ENCODE data around the gene FBXO24. TPM values are rescaled to one million over a fixed set of nuclear protein-coding genes. Genes with fewer than 3 reads are reported as not detected.
A peak's percentile ranks its signal among the peaks of the same experiment; 100 is the strongest.

FBXO24 gene
- total and polyA plus RNA-seq, 10 of the 15 experiments (the other 5 are each of a cell fraction or from before 2014, with no cell fraction given) = 0.11 to 0.96 (median 0.27) TPM; not detected in 4

GRCh38 chr7:100545360-100546128 lies 40.6 kb upstream of the FBXO24 start (continued):
- TF ChIP-seq ZNF687 (IDR thresholded peaks at IDR 0.05) (peak; percentile 79), NR2C1 (IDR thresholded peaks at IDR 0.05) (no peak), RELB (IDR thresholded peaks at IDR 0.05; ENCODE audit: low read depth) (peak; percentile 48), POU2F2 (IDR thresholded peaks at IDR 0.05; ENCODE audit: borderline replicate concordance, low read depth, low read length) (no peak), CBX5 (IDR thresholded peaks at IDR 0.05; ENCODE audit: low read depth) (no peak), KLF5 (IDR thresholded peaks at IDR 0.05; ENCODE audit: partially characterized antibody) (no peak), ZNF217 (IDR thresholded peaks at IDR 0.05) (no peak), RB1 (IDR thresholded peaks at IDR 0.05; ENCODE audit: borderline replicate concordance) (peak; percentile 20; the same call in 1 of the 2 replicates), HDAC2 (IDR thresholded peaks at IDR 0.05) (no peak), SREBF1 (IDR thresholded peaks at IDR 0.05; ENCODE audit: low read length) (no peak), ZBTB40 (IDR thresholded peaks at IDR 0.05; ENCODE audit: borderline replicate concordance) (no peak), POLR2AphosphoS2 (IDR thresholded peaks at IDR 0.05; ENCODE audit: low read depth, low read length) (no peak), ATF7 (IDR thresholded peaks at IDR 0.05; ENCODE audit: low read depth) (peak; percentile 69), CBX3 (IDR thresholded peaks at IDR 0.05; ENCODE audit: borderline replicate concordance, low read depth) (no peak), IKZF1 (conservative IDR thresholded peaks at IDR 0.05) (peak; percentile 70), SIN3A (IDR thresholded peaks at IDR 0.05; ENCODE audit: low read depth, low read length) (peak; percentile 83; the same call in 1 of the 2 replicates), FOS (IDR thresholded peaks at IDR 0.05; ENCODE audit: borderline replicate concordance, extremely low read depth, insufficient read length) (no peak), POLR2AphosphoS5 (IDR thresholded peaks at IDR 0.05; ENCODE audit: low read length) (peak; percentile 68)

Data from GM12878 (cell line).